WTC11 (cell line): ENCODE measurements around the gene CCDC57. TPM values are rescaled to one million over a fixed set of nuclear protein-coding genes. Genes with fewer than 3 reads are reported as not detected.

Source experiments
- ATAC-seq: fragments of 200-7000 bp; cut with Tn5 transposase; 2 replicates; pipeline ENCODE4 v1.10.0; 2021; ENCODE audit warnings: mild to moderate bottlenecking, moderate library complexity
- CTCF ChIA-PET: fragments of 300-600 bp; sonication (Branson Sonifier 250); formaldehyde crosslinking; loops from one replicate; lab custom pipeline; 2021; ENCODE audit warnings: antibody characterized with exemption; lab: Charles Lee
- POLR2A ChIA-PET: fragments of 350-600 bp; sonication (Branson Sonifier 250); formaldehyde crosslinking; loops from one replicate; lab custom pipeline; 2021; ENCODE audit warnings: antibody characterized with exemption; lab: Charles Lee
- DNase-seq: peaks from one replicate; pipeline ENCODE4 v3.0.0; 2021; ENCODE audit warnings: low spot score
- H3K27ac Mint-ChIP-seq: 2 replicates; pipeline ENCODE4 v1.8.0; 2021; ENCODE audit warnings: mixed read lengths
- H3K27me3 Mint-ChIP-seq: 2 replicates; pipeline ENCODE4 v1.8.0; 2021; ENCODE audit warnings: low read depth, mild to moderate bottlenecking, moderate library complexity, mixed read lengths
- H3K36me3 Mint-ChIP-seq: 2 replicates; pipeline ENCODE4 v1.8.0; 2021; ENCODE audit warnings: mixed read lengths
- H3K4me1 Mint-ChIP-seq: 2 replicates; pipeline ENCODE4 v1.8.0; 2022; ENCODE audit warnings: mixed read lengths
- H3K4me3 Mint-ChIP-seq: 2 replicates; pipeline ENCODE4 v1.8.0; 2021; ENCODE audit warnings: mild to moderate bottlenecking, moderate library complexity, mixed read lengths
- H3K9me3 Mint-ChIP-seq: 2 replicates; pipeline ENCODE4 v1.8.0; 2021; ENCODE audit warnings: mixed read lengths
- AR ChIP-seq: fragments of 250-450 bp; sonication (Bioruptor Pico); IDR thresholded peaks from 2 replicates; pipeline ENCODE4 v1.9.0; 2021; ENCODE audit warnings: mild to moderate bottlenecking
- ATF3 ChIP-seq: sonication (generic); formaldehyde crosslinking; conservative IDR thresholded peaks from 2 replicates; pipeline ENCODE4 v1.8.1; 2022; ENCODE audit warnings: mild to moderate bottlenecking, missing genetic modification reagents
- ATF6 ChIP-seq: sonication (generic); formaldehyde crosslinking; IDR thresholded peaks from 2 replicates; pipeline ENCODE4 v1.8.1; 2023; ENCODE audit warnings: mild to moderate bottlenecking, missing genetic modification reagents
- ELF4 ChIP-seq: sonication (generic); formaldehyde crosslinking; IDR thresholded peaks from 2 replicates; pipeline ENCODE4 v1.8.1; 2022; ENCODE audit warnings: low read depth, mild to moderate bottlenecking, moderate library complexity, missing genetic modification reagents
- EMX1 ChIP-seq: fragments of 250-450 bp; sonication (Bioruptor Pico); IDR thresholded peaks from 2 replicates; pipeline ENCODE4 v1.8.0; 2021; ENCODE audit warnings: mild to moderate bottlenecking
- KAT7 ChIP-seq: sonication (generic); formaldehyde crosslinking; IDR thresholded peaks from 2 replicates; pipeline ENCODE4 v1.8.1; 2023; ENCODE audit warnings: missing genetic modification reagents, mild to moderate bottlenecking, borderline replicate concordance
- MXD4 ChIP-seq: fragments of 250-450 bp; sonication (Bioruptor Pico); IDR thresholded peaks from 2 replicates; pipeline ENCODE4 v1.8.0; 2021; ENCODE audit warnings: mild to moderate bottlenecking, moderate library complexity, borderline replicate concordance
- NFE2L1 ChIP-seq: sonication (generic); formaldehyde crosslinking; IDR thresholded peaks from 2 replicates; pipeline ENCODE4 v1.8.1; 2023; ENCODE audit warnings: missing genetic modification reagents
- PRDM15 ChIP-seq: sonication (generic); formaldehyde crosslinking; IDR thresholded peaks from 2 replicates; pipeline ENCODE4 v1.8.0; 2022; ENCODE audit warnings: missing genetic modification reagents
- ZBTB43 ChIP-seq: sonication (generic); formaldehyde crosslinking; IDR thresholded peaks from 2 replicates; pipeline ENCODE4 v1.8.1; 2023; ENCODE audit warnings: mild to moderate bottlenecking, missing genetic modification reagents
- ZNF138 ChIP-seq: sonication (generic); formaldehyde crosslinking; conservative IDR thresholded peaks from 2 replicates; pipeline ENCODE4 v1.8.1; 2022; ENCODE audit warnings: mild to moderate bottlenecking, moderate library complexity, missing genetic modification reagents
- ZNF396 ChIP-seq: fragments of 250-450 bp; sonication (Bioruptor Pico); IDR thresholded peaks from 2 replicates; pipeline ENCODE4 v1.8.0; 2021; ENCODE audit warnings: mild to moderate bottlenecking, moderate library complexity, borderline replicate concordance
- ZNF423 ChIP-seq: fragments of 250-450 bp; sonication (Bioruptor Pico); IDR thresholded peaks from 2 replicates; pipeline ENCODE4 v2.1.2; 2022; ENCODE audit warnings: mild to moderate bottlenecking, moderate library complexity
- total RNA-seq: library from RNA; stranded (reverse); gene quantifications from 3 replicates; pipeline ENCODE4 v1.2.3, GENCODE V29; 2021
- TF ChIP-seq, protein P1 (sequence below): fragments of 250-450 bp; sonication (Bioruptor Pico); IDR thresholded peaks from 2 replicates; pipeline ENCODE4 v1.9.0; 2021; ENCODE audit warnings: mild to moderate bottlenecking
- TF ChIP-seq, protein P2 (sequence below): sonication (generic); formaldehyde crosslinking; IDR thresholded peaks from 2 replicates; pipeline ENCODE4 v1.8.1; 2023; ENCODE audit warnings: mild to moderate bottlenecking, missing genetic modification reagents, borderline replicate concordance
- TF ChIP-seq, protein P3 (sequence below): sonication (generic); formaldehyde crosslinking; IDR thresholded peaks from 2 replicates; pipeline ENCODE4 v1.8.1; 2022; ENCODE audit warnings: low read depth, missing genetic modification reagents, borderline replicate concordance

CCDC57 gene
- total RNA-seq, 1 experiment from 2014 or later = 20.0 TPM

DNA sequence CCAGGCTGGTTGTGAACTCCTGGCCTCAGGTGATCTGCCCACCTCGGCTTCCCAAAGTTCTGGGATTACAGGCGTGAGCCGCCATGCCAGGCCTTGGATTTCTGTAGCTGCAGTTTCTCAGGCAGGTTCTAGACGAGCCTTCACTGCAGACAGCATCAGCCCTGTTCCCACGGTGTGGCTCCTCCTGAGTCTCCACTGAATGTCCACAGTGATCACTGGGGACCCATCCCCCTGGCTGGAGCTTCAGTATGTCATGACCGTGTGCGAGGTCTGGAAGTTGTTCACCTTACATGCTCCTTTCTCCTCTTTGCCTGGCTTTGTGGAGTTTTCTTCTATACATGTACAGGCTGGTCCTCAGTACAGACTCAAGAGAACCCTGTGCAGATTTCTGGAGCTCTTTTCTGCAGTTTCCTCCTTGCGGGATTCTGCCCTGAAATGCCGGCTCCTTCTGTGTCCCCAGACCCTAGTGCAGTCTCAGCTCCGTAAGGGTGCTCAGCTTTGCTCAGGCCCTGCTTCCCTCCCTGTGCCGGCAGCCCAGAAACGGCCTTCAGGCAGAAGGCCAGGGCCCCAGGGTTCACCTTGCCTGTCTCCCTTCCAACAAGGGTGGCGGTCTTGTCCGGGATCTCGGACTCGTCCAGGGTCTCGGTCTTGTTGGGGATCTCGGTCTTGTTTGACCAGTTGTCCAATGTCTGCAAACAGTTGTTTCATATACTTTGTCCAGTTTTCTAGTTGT lies 100.3 kb downstream of the CCDC57 start:
- Mint-ChIP-seq H3K27ac (no peak overlapping the region), H3K9me3 (no peaks in the 10 kb centered on the region), H3K4me1 (peaks cover 16% of the 10 kb centered on the region), H3K36me3 (no peaks in the 10 kb centered on the region), H3K4me3 (no peak overlapping the region), H3K27me3 (peaks cover 65% of the 10 kb centered on the region)
- ChIA-PET POLR2A (interaction anchor here (0.5 kb wide), 1 partner anchor 128 kb away, joined by 3 read pairs; no protein-coding TSS in a partner anchor), CTCF (no interaction called here)
- TF ChIP-seq EMX1 (CRISPR knock-in tag) (no peak), ZNF423 (CRISPR knock-in tag) (no peak), ATF3 (CRISPR knock-in tag) (no peak), KAT7 (CRISPR knock-in tag) (no peak), MXD4 (CRISPR knock-in tag) (no peak), PRDM15 (CRISPR knock-in tag) (no peak), ZBTB43 (no peak)
- TF ChIP-seq, protein P1, sequence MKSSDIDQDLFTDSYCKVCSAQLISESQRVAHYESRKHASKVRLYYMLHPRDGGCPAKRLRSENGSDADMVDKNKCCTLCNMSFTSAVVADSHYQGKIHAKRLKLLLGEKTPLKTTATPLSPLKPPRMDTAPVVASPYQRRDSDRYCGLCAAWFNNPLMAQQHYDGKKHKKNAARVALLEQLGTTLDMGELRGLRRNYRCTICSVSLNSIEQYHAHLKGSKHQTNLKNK = no peak
- TF ChIP-seq, protein P2, sequence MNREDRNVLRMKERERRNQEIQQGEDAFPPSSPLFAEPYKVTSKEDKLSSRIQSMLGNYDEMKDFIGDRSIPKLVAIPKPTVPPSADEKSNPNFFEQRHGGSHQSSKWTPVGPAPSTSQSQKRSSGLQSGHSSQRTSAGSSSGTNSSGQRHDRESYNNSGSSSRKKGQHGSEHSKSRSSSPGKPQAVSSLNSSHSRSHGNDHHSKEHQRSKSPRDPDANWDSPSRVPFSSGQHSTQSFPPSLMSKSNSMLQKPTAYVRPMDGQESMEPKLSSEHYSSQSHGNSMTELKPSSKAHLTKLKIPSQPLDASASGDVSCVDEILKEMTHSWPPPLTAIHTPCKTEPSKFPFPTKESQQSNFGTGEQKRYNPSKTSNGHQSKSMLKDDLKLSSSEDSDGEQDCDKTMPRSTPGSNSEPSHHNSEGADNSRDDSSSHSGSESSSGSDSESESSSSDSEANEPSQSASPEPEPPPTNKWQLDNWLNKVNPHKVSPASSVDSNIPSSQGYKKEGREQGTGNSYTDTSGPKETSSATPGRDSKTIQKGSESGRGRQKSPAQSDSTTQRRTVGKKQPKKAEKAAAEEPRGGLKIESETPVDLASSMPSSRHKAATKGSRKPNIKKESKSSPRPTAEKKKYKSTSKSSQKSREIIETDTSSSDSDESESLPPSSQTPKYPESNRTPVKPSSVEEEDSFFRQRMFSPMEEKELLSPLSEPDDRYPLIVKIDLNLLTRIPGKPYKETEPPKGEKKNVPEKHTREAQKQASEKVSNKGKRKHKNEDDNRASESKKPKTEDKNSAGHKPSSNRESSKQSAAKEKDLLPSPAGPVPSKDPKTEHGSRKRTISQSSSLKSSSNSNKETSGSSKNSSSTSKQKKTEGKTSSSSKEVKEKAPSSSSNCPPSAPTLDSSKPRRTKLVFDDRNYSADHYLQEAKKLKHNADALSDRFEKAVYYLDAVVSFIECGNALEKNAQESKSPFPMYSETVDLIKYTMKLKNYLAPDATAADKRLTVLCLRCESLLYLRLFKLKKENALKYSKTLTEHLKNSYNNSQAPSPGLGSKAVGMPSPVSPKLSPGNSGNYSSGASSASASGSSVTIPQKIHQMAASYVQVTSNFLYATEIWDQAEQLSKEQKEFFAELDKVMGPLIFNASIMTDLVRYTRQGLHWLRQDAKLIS (CRISPR knock-in tag) = no peak
- TF ChIP-seq, protein P3, sequence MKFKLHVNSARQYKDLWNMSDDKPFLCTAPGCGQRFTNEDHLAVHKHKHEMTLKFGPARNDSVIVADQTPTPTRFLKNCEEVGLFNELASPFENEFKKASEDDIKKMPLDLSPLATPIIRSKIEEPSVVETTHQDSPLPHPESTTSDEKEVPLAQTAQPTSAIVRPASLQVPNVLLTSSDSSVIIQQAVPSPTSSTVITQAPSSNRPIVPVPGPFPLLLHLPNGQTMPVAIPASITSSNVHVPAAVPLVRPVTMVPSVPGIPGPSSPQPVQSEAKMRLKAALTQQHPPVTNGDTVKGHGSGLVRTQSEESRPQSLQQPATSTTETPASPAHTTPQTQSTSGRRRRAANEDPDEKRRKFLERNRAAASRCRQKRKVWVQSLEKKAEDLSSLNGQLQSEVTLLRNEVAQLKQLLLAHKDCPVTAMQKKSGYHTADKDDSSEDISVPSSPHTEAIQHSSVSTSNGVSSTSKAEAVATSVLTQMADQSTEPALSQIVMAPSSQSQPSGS (CRISPR knock-in tag) = no peak
- no peak for ATAC-seq
- DNase-seq = no peak

DNA sequence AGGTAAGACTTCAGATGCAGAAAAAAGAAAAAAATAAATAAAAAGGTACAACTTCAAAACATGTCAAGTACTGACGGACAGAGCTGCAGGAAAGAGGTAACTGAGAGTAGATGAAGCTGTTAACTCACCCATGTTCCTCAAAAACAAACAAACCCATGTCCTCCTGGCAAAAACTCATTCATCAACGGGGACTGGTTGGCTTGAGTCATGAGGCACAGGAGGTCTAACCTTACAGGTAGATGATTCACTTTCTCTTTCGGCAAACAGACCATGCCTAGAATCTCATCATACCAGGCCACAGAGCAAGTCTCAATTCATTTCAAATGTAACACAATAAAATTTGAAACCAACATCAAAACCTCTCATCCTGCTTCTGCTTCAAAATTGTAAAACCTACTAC lies 102.3 kb downstream of the CCDC57 start:
- CTCF ChIA-PET = no interaction called here
- no peaks in the 10 kb centered on the region for H3K9me3 Mint-ChIP-seq
- ATAC-seq = no peak
- no peak for DNase-seq
- POLR2A ChIA-PET = no interaction called here
- peaks cover 65% of the 10 kb centered on the region for H3K27me3 Mint-ChIP-seq
- no peaks in the 10 kb centered on the region for H3K36me3 Mint-ChIP-seq
- peaks cover 22% of the 10 kb centered on the region for H3K4me1 Mint-ChIP-seq
- H3K4me3 Mint-ChIP-seq = no peak overlapping the region
- no peak overlapping the region for H3K27ac Mint-ChIP-seq
- TF ChIP-seq ZNF138 (CRISPR knock-in tag) (no peak), KAT7 (CRISPR knock-in tag) (no peak), NFE2L1 (CRISPR knock-in tag) (no peak), AR (no peak), ZNF396 (no peak), ELF4 (CRISPR knock-in tag) (no peak), ATF6 (CRISPR knock-in tag) (no peak)
